ENCODE data around the gene NOLC1. TPM values are rescaled to one million over a fixed set of nuclear protein-coding genes. Genes with fewer than 3 reads are reported as not detected.

NOLC1 gene
- total and polyA plus RNA-seq, 4 donors, result 11.6 to 26.3 (median 20.4) TPM

DNA sequence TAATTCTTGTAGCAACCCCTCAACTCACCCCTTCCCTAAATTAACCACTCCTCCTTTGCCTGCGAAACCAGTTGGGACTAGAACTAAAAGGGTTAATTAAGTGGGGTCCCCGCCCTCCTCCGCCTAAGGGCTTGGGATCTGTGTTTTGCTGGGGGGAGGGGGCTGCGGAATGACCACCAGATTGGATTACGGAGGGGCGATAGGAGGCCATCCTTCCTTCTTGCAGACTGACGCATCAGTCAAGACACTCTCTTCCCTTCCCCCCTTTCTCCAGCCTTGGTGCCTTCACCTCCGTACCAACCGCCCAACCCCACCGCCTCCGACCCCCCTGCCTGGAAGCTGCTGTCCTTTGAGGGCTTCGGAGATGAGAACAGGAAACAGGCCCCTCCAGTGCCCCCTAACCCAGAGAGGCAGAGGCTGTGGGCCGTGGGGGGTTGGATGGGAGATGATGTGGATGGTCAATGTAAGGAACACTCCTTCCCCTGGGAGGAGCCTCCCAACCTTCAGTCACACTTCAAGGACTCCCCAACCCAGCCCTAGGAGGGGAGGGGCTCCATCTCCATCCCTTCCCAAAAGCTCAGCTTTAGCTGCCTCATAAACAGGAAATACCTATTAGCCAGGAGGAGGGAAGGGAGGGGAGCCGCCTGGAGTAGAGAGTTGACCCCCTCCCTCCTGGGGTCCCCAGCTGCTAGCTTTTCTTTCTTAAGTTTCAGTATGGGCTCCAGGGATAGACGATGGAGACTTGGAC is 31.0 kb upstream of the NOLC1 start (continued):
- TF ChIP-seq YY1 (IDR thresholded peaks at IDR 0.05), result no peak

- no peaks in the 10 kb centered on the region for H3K27me3 ChIP-seq (ENCODE audit: control insufficient read depth in 4 of 4, insufficient read depth in 4 of 4, low read length in 3 of 4)
- H3K4me3 ChIP-seq (ENCODE audit: low read depth in 1 of 3, low read length in 3 of 3), result no peak overlapping the region
- no peaks in the 10 kb centered on the region for H3K36me3 ChIP-seq (ENCODE audit: control insufficient read depth in 4 of 4, insufficient read depth in 3 of 4, low read depth in 1 of 4, low read length in 3 of 4)
- H3K9ac ChIP-seq (ENCODE audit: low read depth in 1 of 2, low read length in 2 of 2), result no peak overlapping the region
- DNase-seq (ENCODE audit: low spot score), result no peak
- peaks cover 11 to 38% (median 26%) of the 10 kb centered on the region in 4 donors for H3K4me1 ChIP-seq (ENCODE audit: control insufficient read depth in 4 of 4, insufficient read depth in 4 of 4, low read length in 3 of 4)
- peak overlapping the region in 1 of 2 donors; percentile 93 for H3K27ac ChIP-seq (ENCODE audit: low read depth in 1 of 2, low read length in 2 of 2)
- WGBS, result 73% methylated on average over 6 of the region's 6 CpGs
- no peaks in the 10 kb centered on the region for H3K9me3 ChIP-seq (ENCODE audit: control insufficient read depth in 4 of 4, low read length in 3 of 4)
- TF ChIP-seq RXRA (IDR thresholded peaks at IDR 0.05) (no peak), MAX (IDR thresholded peaks at IDR 0.05) (no peak), HNF4A (conservative IDR thresholded peaks at IDR 0.05) (no peak), ATF3 (IDR thresholded peaks at IDR 0.05) (no peak)
- TF ChIP-seq, protein P1, sequence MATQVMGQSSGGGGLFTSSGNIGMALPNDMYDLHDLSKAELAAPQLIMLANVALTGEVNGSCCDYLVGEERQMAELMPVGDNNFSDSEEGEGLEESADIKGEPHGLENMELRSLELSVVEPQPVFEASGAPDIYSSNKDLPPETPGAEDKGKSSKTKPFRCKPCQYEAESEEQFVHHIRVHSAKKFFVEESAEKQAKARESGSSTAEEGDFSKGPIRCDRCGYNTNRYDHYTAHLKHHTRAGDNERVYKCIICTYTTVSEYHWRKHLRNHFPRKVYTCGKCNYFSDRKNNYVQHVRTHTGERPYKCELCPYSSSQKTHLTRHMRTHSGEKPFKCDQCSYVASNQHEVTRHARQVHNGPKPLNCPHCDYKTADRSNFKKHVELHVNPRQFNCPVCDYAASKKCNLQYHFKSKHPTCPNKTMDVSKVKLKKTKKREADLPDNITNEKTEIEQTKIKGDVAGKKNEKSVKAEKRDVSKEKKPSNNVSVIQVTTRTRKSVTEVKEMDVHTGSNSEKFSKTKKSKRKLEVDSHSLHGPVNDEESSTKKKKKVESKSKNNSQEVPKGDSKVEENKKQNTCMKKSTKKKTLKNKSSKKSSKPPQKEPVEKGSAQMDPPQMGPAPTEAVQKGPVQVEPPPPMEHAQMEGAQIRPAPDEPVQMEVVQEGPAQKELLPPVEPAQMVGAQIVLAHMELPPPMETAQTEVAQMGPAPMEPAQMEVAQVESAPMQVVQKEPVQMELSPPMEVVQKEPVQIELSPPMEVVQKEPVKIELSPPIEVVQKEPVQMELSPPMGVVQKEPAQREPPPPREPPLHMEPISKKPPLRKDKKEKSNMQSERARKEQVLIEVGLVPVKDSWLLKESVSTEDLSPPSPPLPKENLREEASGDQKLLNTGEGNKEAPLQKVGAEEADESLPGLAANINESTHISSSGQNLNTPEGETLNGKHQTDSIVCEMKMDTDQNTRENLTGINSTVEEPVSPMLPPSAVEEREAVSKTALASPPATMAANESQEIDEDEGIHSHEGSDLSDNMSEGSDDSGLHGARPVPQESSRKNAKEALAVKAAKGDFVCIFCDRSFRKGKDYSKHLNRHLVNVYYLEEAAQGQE (IDR thresholded peaks at IDR 0.05), result no peak
Observed at GRCh38 chr10:102121739-102122372, 30.3 kb upstream of the NOLC1 start.

- Histone ChIP-seq H3K27me3 (ENCODE audit: control insufficient read depth in 4 of 4, insufficient read depth in 4 of 4, low read length in 3 of 4) (no peaks in the 10 kb centered on the region), H3K4me3 (ENCODE audit: low read depth in 1 of 3, low read length in 3 of 3) (no peak overlapping the region), H3K9me3 (ENCODE audit: control insufficient read depth in 4 of 4, low read length in 3 of 4) (no peaks in the 10 kb centered on the region), H3K4me1 (ENCODE audit: control insufficient read depth in 4 of 4, insufficient read depth in 4 of 4, low read length in 3 of 4) (peaks cover 10 to 32% (median 20%) of the 10 kb centered on the region in 4 donors), H3K27ac (ENCODE audit: low read depth in 1 of 2, low read length in 2 of 2) (no peak overlapping the region), H3K9ac (ENCODE audit: low read depth in 1 of 2, low read length in 2 of 2) (no peak overlapping the region), H3K36me3 (ENCODE audit: control insufficient read depth in 4 of 4, insufficient read depth in 3 of 4, low read depth in 1 of 4, low read length in 3 of 4) (no peaks in the 10 kb centered on the region)
- TF ChIP-seq, protein P2, sequence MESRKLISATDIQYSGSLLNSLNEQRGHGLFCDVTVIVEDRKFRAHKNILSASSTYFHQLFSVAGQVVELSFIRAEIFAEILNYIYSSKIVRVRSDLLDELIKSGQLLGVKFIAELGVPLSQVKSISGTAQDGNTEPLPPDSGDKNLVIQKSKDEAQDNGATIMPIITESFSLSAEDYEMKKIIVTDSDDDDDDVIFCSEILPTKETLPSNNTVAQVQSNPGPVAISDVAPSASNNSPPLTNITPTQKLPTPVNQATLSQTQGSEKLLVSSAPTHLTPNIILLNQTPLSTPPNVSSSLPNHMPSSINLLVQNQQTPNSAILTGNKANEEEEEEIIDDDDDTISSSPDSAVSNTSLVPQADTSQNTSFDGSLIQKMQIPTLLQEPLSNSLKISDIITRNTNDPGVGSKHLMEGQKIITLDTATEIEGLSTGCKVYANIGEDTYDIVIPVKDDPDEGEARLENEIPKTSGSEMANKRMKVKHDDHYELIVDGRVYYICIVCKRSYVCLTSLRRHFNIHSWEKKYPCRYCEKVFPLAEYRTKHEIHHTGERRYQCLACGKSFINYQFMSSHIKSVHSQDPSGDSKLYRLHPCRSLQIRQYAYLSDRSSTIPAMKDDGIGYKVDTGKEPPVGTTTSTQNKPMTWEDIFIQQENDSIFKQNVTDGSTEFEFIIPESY (IDR thresholded peaks at IDR 0.05), result no peak
- TF ChIP-seq HNF4A (conservative IDR thresholded peaks at IDR 0.05), result no peak
- TF ChIP-seq MAX (IDR thresholded peaks at IDR 0.05), result no peak
- TF ChIP-seq JUND (IDR thresholded peaks at IDR 0.05), result no peak
- TF ChIP-seq FOXA1 (IDR thresholded peaks at IDR 0.05), result no peak
- TF ChIP-seq HNF4G (IDR thresholded peaks at IDR 0.05), result no peak
- TF ChIP-seq EGR1 (IDR thresholded peaks at IDR 0.05; ENCODE audit: low read depth in 2 of 2), result no peak
- 98% methylated on average over 1 of the region's 1 CpG for WGBS
- DNase-seq (ENCODE audit: low spot score), result no peak
Observed at GRCh38 chr10:102122450-102122849, 29.7 kb upstream of the NOLC1 start.

Data from liver (tissue), 9 donors.